ENCODE results near the gene KLHL9. TPM values are rescaled to one million over a fixed set of nuclear protein-coding genes. Genes with fewer than 3 reads are reported as not detected.

KLHL9 gene
- total RNA-seq, 2 experiments from 2014 or later, result 15.6 to 15.8 TPM

GRCh38 chr9:21340735-21341134, 5.5 kb upstream of the KLHL9 start:
- H3K27ac Mint-ChIP-seq, result no peak overlapping the region
- POLR2A ChIA-PET, result no interaction called here
- no peak for ATAC-seq
- intact Hi-C loops (cut with micrococcal nuclease), result no loop called here
- peaks cover 10% of the 10 kb centered on the region for H3K4me1 Mint-ChIP-seq (ENCODE audit: low read depth)
- CTCF ChIA-PET, result interaction anchor here (0.6 to 1.2 kb wide), 5 partner anchors 14 to 73 kb away, joined by 3 to 6 read pairs (median 3); no protein-coding TSS in a partner anchor
- no peak overlapping the region for H3K4me3 Mint-ChIP-seq
- H3K9me3 Mint-ChIP-seq, result no peaks in the 10 kb centered on the region
- no peaks in the 10 kb centered on the region for H3K36me3 Mint-ChIP-seq (ENCODE audit: low read depth)
- DNase-seq, result no peak
- H3K27me3 Mint-ChIP-seq, result peaks cover 27% of the 10 kb centered on the region
- no peak for TF ChIP-seq CTCF (IDR thresholded peaks at IDR 0.05)

GRCh38 chr9:21336457-21336856, 1.3 kb upstream of the KLHL9 start:
- CTCF ChIA-PET, result interaction anchor here (0.8 to 1.9 kb wide), 6 partner anchors 10 to 123 kb away, joined by 3 to 6 read pairs (median 4); no protein-coding TSS in a partner anchor

GRCh38 chr9:21333226-21333625, 2.0 kb downstream of the KLHL9 start:
- peaks cover 2% of the 10 kb centered on the region for H3K9me3 Mint-ChIP-seq
- H3K27ac Mint-ChIP-seq, result peak overlapping the region; percentile 89
- ChIA-PET POLR2A (no interaction called here), CTCF (interaction anchor here (0.7 to 8.2 kb wide), 7 partner anchors 11 to 150 kb away, joined by 3 to 150 read pairs (median 4); no protein-coding TSS in a partner anchor)
- peaks cover 57% of the 10 kb centered on the region for H3K4me1 Mint-ChIP-seq (ENCODE audit: low read depth)
- no peak for DNase-seq
- peak overlapping the region; percentile 89 for H3K4me3 Mint-ChIP-seq
- intact Hi-C loops (cut with micrococcal nuclease), result no loop called here
- H3K27me3 Mint-ChIP-seq, result no peaks in the 10 kb centered on the region
- TF ChIP-seq CTCF (IDR thresholded peaks at IDR 0.05), result no peak
- H3K36me3 Mint-ChIP-seq (ENCODE audit: low read depth), result peaks cover 25% of the 10 kb centered on the region
- ATAC-seq, result no peak

More at GRCh38 chr9:21336457-21336856, 1.3 kb upstream of the KLHL9 start:
- peak overlapping the region; percentile 89 for H3K4me3 Mint-ChIP-seq
- H3K4me1 Mint-ChIP-seq (ENCODE audit: low read depth), result peaks cover 34% of the 10 kb centered on the region
- DNase-seq (no peak), ATAC-seq (no peak)
- intact Hi-C loops (cut with micrococcal nuclease), result no loop called here
- H3K9me3 Mint-ChIP-seq, result peaks cover 2% of the 10 kb centered on the region
- POLR2A ChIA-PET, result no interaction called here
- no peak for TF ChIP-seq CTCF (IDR thresholded peaks at IDR 0.05)
- peaks cover 2% of the 10 kb centered on the region for H3K27me3 Mint-ChIP-seq
- H3K27ac Mint-ChIP-seq, result no peak overlapping the region
- H3K36me3 Mint-ChIP-seq (ENCODE audit: low read depth), result peaks cover 21% of the 10 kb centered on the region

GRCh38 chr9:21331676-21332402, 3.4 kb downstream of the KLHL9 start:
- Mint-ChIP-seq H3K36me3 (ENCODE audit: low read depth) (peaks cover 25% of the 10 kb centered on the region), H3K27ac (no peak overlapping the region), H3K4me1 (ENCODE audit: low read depth) (peaks cover 66% of the 10 kb centered on the region), H3K27me3 (no peaks in the 10 kb centered on the region), H3K4me3 (peak overlapping the region; percentile 89), H3K9me3 (peaks cover 2% of the 10 kb centered on the region)
- TF ChIP-seq CTCF (IDR thresholded peaks at IDR 0.05), result no peak
- no peak for DNase-seq
- POLR2A ChIA-PET, result no interaction called here
- intact Hi-C loops (cut with micrococcal nuclease), result no loop called here
- CTCF ChIA-PET, result interaction anchor here (1.0 to 8.2 kb wide), 8 partner anchors 10 to 96 kb away, joined by 3 to 150 read pairs (median 4); no protein-coding TSS in a partner anchor
- no peak for ATAC-seq
